Stimulated activated CD4-positive, alpha-beta T cell treated with anti-CD3 and anti-CD28 coated beads, TNF-alpha, amount 100 ng/mL, for 4 hours (primary cell): Measurements from ENCODE around the gene MRPL28.
"Not testable (repeated sequence)": the region's sequence is repeated elsewhere in the genome, so short reads cannot be mapped to it uniquely, and the experiment has no call there.

ENCODE experiments used
- DNase-seq, 3 experiments: peaks; one replicate each; pipeline ENCODE4 v3.0.0-alpha.2; 2020; ENCODE audit warnings: low read depth in 3 of 3

MRPL28 gene

GRCh38 chr16:360698-361336, 9.5 kb downstream of the MRPL28 start:
- no peak for DNase-seq

GRCh38 chr16:359871-360697, 10.3 kb downstream of the MRPL28 start:
- no peak for DNase-seq

- DNase-seq: no peak
Observed at GRCh38 chr16:359067-359763, 11.1 kb downstream of the MRPL28 start.

GRCh38 chr16:356741-357140, 13.6 kb downstream of the MRPL28 start:
- DNase-seq: no peak

GRCh38 chr16:354971-355461, 15.3 kb downstream of the MRPL28 start:
- no peak for DNase-seq

GRCh38 chr16:354291-354881, 16.0 kb downstream of the MRPL28 start:
- no peak for DNase-seq

- no peak for DNase-seq
Observed at GRCh38 chr16:353404-354290, 16.7 kb downstream of the MRPL28 start.

GRCh38 chr16:352547-353403, 17.6 kb downstream of the MRPL28 start, which contains the start of gene AXIN1:
Gene AXIN1 (minus strand): TSS chr16:352723. CDS start chr16:347025, 5,698 bp downstream.
- DNase-seq: peak; percentile 100

- DNase-seq: no peak
Observed at GRCh38 chr16:351804-352520, 18.4 kb downstream of the MRPL28 start.

- no peak for DNase-seq
Observed at GRCh38 chr16:350203-350602, 20.1 kb downstream of the MRPL28 start.

GRCh38 chr16:349211-349610, 21.1 kb downstream of the MRPL28 start:
- DNase-seq: no peak

GRCh38 chr16:348495-348894, 21.8 kb downstream of the MRPL28 start:
- DNase-seq: not testable (repeated sequence)

GRCh38 chr16:347203-347602, 23.1 kb downstream of the MRPL28 start:
- no peak for DNase-seq

- DNase-seq: no peak
Observed at GRCh38 chr16:346587-346986, 23.8 kb downstream of the MRPL28 start.

- no peak for DNase-seq
Observed at GRCh38 chr16:345772-346171, 24.6 kb downstream of the MRPL28 start.

- DNase-seq: no peak
Observed at GRCh38 chr16:342455-343213, 27.7 kb downstream of the MRPL28 start.

- not testable (repeated sequence) for DNase-seq
Observed at GRCh38 chr16:341974-342336, 28.4 kb downstream of the MRPL28 start.

- not testable (repeated sequence) for DNase-seq
Observed at GRCh38 chr16:341095-341973, 29.0 kb downstream of the MRPL28 start.
